Ishikawa (cell line): Measurements from ENCODE around the gene MINDY3.

Source experiments
- EP300 ChIP-seq: IDR thresholded peaks from 2 replicates; pipeline ENCODE4 v1.6.1; 2012; ENCODE audit warnings: borderline replicate concordance
- FOXM1 ChIP-seq: IDR thresholded peaks from 2 replicates; pipeline ENCODE4 v1.6.1; 2012; ENCODE audit warnings: low read depth, borderline replicate concordance
- TF ChIP-seq, protein P1 (sequence below): IDR thresholded peaks from 2 replicates; pipeline ENCODE4 v1.6.1; 2012

DNA sequence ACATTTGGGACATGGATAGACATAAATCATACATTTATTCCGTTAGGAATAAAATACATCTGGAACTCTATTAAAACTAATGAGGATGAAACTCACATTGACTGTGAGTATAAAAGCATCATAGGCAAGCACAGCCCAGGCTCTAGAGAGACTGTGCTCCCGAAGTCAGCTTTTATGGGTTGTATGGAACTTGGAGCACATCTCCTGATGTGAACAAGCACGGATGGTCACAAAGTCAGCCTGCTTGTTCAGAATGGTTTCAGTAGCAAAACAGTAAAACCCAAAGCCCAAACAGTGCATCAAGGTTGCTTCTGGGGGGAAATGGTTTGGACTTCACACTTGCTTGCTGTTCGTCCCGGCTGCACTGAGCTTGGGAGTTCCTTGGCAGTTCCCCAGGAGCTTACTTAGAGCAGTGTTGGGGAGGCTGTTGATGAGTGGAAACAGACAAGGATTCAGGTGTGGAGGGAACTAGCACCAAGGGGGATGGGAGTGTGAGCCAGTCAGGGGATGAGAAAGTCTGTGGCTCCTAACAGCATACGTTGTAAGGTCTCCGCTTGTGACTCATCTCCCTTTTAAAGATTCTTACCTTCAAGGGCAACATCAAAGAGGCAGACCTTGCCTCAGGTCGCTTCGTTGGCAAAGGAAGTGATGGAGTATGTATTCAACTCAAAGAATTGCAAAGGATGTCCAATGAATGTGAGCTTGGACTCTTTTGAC is 120.9 kb downstream of the MINDY3 start:
- TF ChIP-seq, protein P1, sequence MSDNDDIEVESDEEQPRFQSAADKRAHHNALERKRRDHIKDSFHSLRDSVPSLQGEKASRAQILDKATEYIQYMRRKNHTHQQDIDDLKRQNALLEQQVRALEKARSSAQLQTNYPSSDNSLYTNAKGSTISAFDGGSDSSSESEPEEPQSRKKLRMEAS, result no peak
- TF ChIP-seq FOXM1 (no peak), EP300 (no peak)
